K562 (cell line): ENCODE results near the gene LPIN2. TPM values are rescaled to one million over a fixed set of nuclear protein-coding genes. Genes with fewer than 3 reads are reported as not detected.

Experiments
- ATAC-seq: fragments of 200-7000 bp; cut with Tn5 transposase; 3 replicates; pipeline ENCODE4 v1.9.1; 2020; ENCODE audit warnings: moderate library complexity
- BruUV-seq: library from RNA; stranded (reverse); fragments of 400-500 nt; replicated peaks from 2 replicates; lab custom pipeline; 2021; lab: Mats Ljungman, UMichigan
- CTCF ChIA-PET: fragments of 300-600 bp; formaldehyde crosslinking; extraction: SDS; loops from one replicate; lab custom pipeline; 2021; ENCODE audit warnings: low intra/inter-chr PET ratio; lab: Yijun Ruan, JAX
- POLR2A ChIA-PET: fragments of 300-600, 350-650 bp; sonication (Branson Sonifier 250); formaldehyde crosslinking; extraction: SDS; loops from one replicate; lab custom pipeline; 2021; ENCODE audit warnings: antibody characterized with exemption, inconsistent platforms; lab: Yijun Ruan, JAX
- DNase-seq, 4 experiments: peaks; one replicate each; pipeline versions ENCODE4 v3.0.0 to v3.0.0-alpha.2; 2011 to 2018; ENCODE audit warnings: low spot score in 3 of 4, mixed read lengths in 3 of 4; ENCODE audit errors: extremely low read depth in 1 of 4
- FAIRE-seq: peaks from 2 replicates; lab custom pipeline; 2011; peaks lifted over from hg19 to GRCh38; lab: Jason Lieb, UNC
- H2AFZ ChIP-seq: 2 replicates; pipeline ENCODE4 v1.6.0; 2011; ENCODE audit warnings: low read depth, low read length, control low read depth, inconsistent platforms
- H3K27ac ChIP-seq: fragments of 200-600 bp; 3 replicates; pipeline ENCODE4 v1.8.0; 2011; ENCODE audit warnings: low read depth, mild to moderate bottlenecking, control low read depth, inconsistent platforms, low read length, moderate library complexity, mixed read lengths; ENCODE audit errors: extremely low read depth
- H3K27me3 ChIP-seq, 2 experiments: fragments of 300-600 bp in 1 of 2; 2 replicates in 1 of 2; 3 replicates in 1 of 2; pipeline versions ENCODE4 v1.6.0 to v1.8.0; 2011; ENCODE audit warnings: inconsistent platforms in 2 of 2, low read length in 2 of 2, mild to moderate bottlenecking in 1 of 2, mixed read lengths in 1 of 2, moderate library complexity in 1 of 2; ENCODE audit not compliant: control insufficient read depth in 2 of 2, insufficient read depth in 2 of 2
- H3K36me3 ChIP-seq: fragments of 300-600 bp; 3 replicates; pipeline ENCODE4 v1.8.0; 2011; ENCODE audit warnings: mild to moderate bottlenecking, low read length, inconsistent platforms; ENCODE audit not compliant: control insufficient read depth, insufficient read depth
- H3K4me1 ChIP-seq, 2 experiments: fragments of 200-600 bp in 1 of 2; replicated peaks in 1 of 2; 2 replicates in 1 of 2; 3 replicates in 1 of 2; pipeline versions ENCODE4 v1.5.1 to v1.8.0; 2011; ENCODE audit warnings: inconsistent platforms in 2 of 2, low read length in 2 of 2, mild to moderate bottlenecking in 1 of 2, mixed read lengths in 1 of 2, moderate library complexity in 1 of 2; ENCODE audit not compliant: control insufficient read depth in 2 of 2, insufficient read depth in 2 of 2
- H3K4me2 ChIP-seq: 2 replicates; pipeline ENCODE4 v1.6.1; 2011; ENCODE audit warnings: low read length, control low read depth, inconsistent platforms, mixed read lengths; ENCODE audit not compliant: insufficient read depth
- H3K4me3 ChIP-seq: fragments of 200-600 bp; sonication (generic), shearing (Covaris generic); 2 replicates; pipeline ENCODE4 v1.5.1; 2016; ENCODE audit warnings: control low read depth, inconsistent platforms
- H3K79me2 ChIP-seq: fragments of 200-600 bp; 3 replicates; pipeline ENCODE4 v1.8.0; 2011; ENCODE audit warnings: low read length, inconsistent platforms; ENCODE audit not compliant: control insufficient read depth, insufficient read depth
- H3K9ac ChIP-seq, 2 experiments: 2 replicates each; pipeline versions ENCODE4 v1.6.0 to v1.6.1; 2011; ENCODE audit warnings: low read depth in 2 of 2, low read length in 2 of 2, control low read depth in 1 of 2, inconsistent platforms in 1 of 2, mild to moderate bottlenecking in 1 of 2, mixed read lengths in 1 of 2; ENCODE audit not compliant: insufficient read depth in 1 of 2
- H3K9me1 ChIP-seq: one replicate; pipeline ENCODE4 v1.6.0; 2011; ENCODE audit warnings: inconsistent platforms, mild to moderate bottlenecking, low read length, moderate library complexity; ENCODE audit not compliant: control insufficient read depth, insufficient read depth
- H3K9me3 ChIP-seq: replicated peaks from 2 replicates; pipeline ENCODE4 v1.5.1; 2011; ENCODE audit warnings: low read depth, low read length, inconsistent platforms; ENCODE audit not compliant: control insufficient read depth, insufficient read depth
- H4K20me1 ChIP-seq: replicated peaks from 2 replicates; pipeline ENCODE4 v1.6.1; 2011; ENCODE audit warnings: low read length, inconsistent platforms, mixed read lengths; ENCODE audit not compliant: control insufficient read depth, insufficient read depth
- CREM ChIP-seq: IDR thresholded peaks from 2 replicates; pipeline ENCODE4 v1.6.1; 2014; ENCODE audit warnings: antibody characterized with exemption, low read depth
- ERF ChIP-seq: fragments of 450-650 bp; formaldehyde crosslinking; IDR thresholded peaks from 2 replicates; pipeline ENCODE4 v1.4.0; 2020; ENCODE audit warnings: mild to moderate bottlenecking, mixed read lengths
- ETS2 ChIP-seq: IDR thresholded peaks from 2 replicates; pipeline ENCODE4 v1.6.1; 2016; ENCODE audit warnings: borderline replicate concordance, missing genetic modification characterization, mild to moderate bottlenecking, moderate library complexity, missing compliant biosample characterization; ENCODE audit not compliant: poor library complexity, severe bottlenecking
- HDGF ChIP-seq: fragments of 450-650 bp; IDR thresholded peaks from 2 replicates; pipeline ENCODE4 v1.6.1; 2016
- HNRNPH1 ChIP-seq: fragments of 200-400 bp; formaldehyde crosslinking; optimal IDR thresholded peaks from 2 replicates; pipeline ENCODE3; 2017; ENCODE audit warnings: low read depth, mild to moderate bottlenecking, low read length, moderate library complexity
- HNRNPK ChIP-seq: fragments of 200-400 bp; formaldehyde crosslinking; IDR thresholded peaks from one replicate; pipeline ENCODE4 v1.6.1; 2018; ENCODE audit warnings: mild to moderate bottlenecking, low read depth, low read length; ENCODE audit not compliant: poor library complexity, severe bottlenecking
- KLF6 ChIP-seq: fragments of 250-450 bp; sonication (Bioruptor Pico); IDR thresholded peaks from 2 replicates; pipeline ENCODE4 v1.4.0; 2020; ENCODE audit warnings: mild to moderate bottlenecking, moderate library complexity, borderline replicate concordance
- MEIS2 ChIP-seq: fragments of 450-650 bp; IDR thresholded peaks from 2 replicates; pipeline ENCODE4 v1.6.1; 2014; ENCODE audit warnings: mild to moderate bottlenecking; ENCODE audit not compliant: partially characterized antibody
- NCOA1 ChIP-seq: fragments of 450-650 bp; IDR thresholded peaks from 2 replicates; pipeline ENCODE4 v1.6.1; 2016; ENCODE audit warnings: low read depth
- NELFE ChIP-seq: IDR thresholded peaks from 2 replicates; pipeline ENCODE4 v1.6.1; 2011; ENCODE audit warnings: mild to moderate bottlenecking; ENCODE audit not compliant: insufficient read depth, insufficient read length
- PBX2 ChIP-seq, 2 experiments: IDR thresholded peaks in 1 of 2; conservative IDR thresholded peaks in 1 of 2; 2 replicates each; pipeline ENCODE4 v1.6.1; 2016; ENCODE audit warnings: low read depth in 2 of 2, mild to moderate bottlenecking in 1 of 2, missing compliant biosample characterization in 1 of 2, missing genetic modification characterization in 1 of 2, moderate library complexity in 1 of 2
- PML ChIP-seq: IDR thresholded peaks from 2 replicates; pipeline ENCODE4 v1.6.1; 2012; ENCODE audit warnings: low read length, inconsistent platforms
- RCOR1 ChIP-seq, 2 experiments: IDR thresholded peaks; 2 replicates each; pipeline ENCODE4 v1.6.1; 2012; ENCODE audit warnings: low read depth in 2 of 2, low read length in 2 of 2, borderline replicate concordance in 1 of 2, improper control_type of control experiment in 1 of 2
- SAFB2 ChIP-seq: fragments of 200-400 bp; formaldehyde crosslinking; IDR thresholded peaks from 2 replicates; pipeline ENCODE4 v1.6.1; 2018; ENCODE audit warnings: borderline replicate concordance, low read length, low read depth, moderate library complexity; ENCODE audit not compliant: severe bottlenecking
- SMAD3 ChIP-seq: fragments of 450-650 bp; formaldehyde crosslinking; conservative IDR thresholded peaks from 2 replicates; pipeline ENCODE4 v1.4.0; 2020; ENCODE audit warnings: mild to moderate bottlenecking
- ZNF143 ChIP-seq: sonication (generic); formaldehyde crosslinking; IDR thresholded peaks from 2 replicates; pipeline ENCODE4 v1.9.0; 2022; ENCODE audit warnings: mild to moderate bottlenecking, missing genetic modification reagents
- ZNF311 ChIP-seq: fragments of 250-450 bp; sonication (Bioruptor Pico); IDR thresholded peaks from 2 replicates; pipeline ENCODE4 v1.4.0; 2020; ENCODE audit warnings: mild to moderate bottlenecking, moderate library complexity
- ZNF778 ChIP-seq: fragments of 450-650 bp; formaldehyde crosslinking; IDR thresholded peaks from 2 replicates; pipeline ENCODE4 v1.4.0; 2020; ENCODE audit warnings: mild to moderate bottlenecking, moderate library complexity
- ZZZ3 ChIP-seq: fragments of 450-650 bp; IDR thresholded peaks from 2 replicates; pipeline ENCODE4 v1.6.1; 2016; ENCODE audit warnings: antibody characterized with exemption, mild to moderate bottlenecking, moderate library complexity
- WGBS: fragments of 100-300 bp; shearing (Covaris generic); methylation state at CpG from one replicate; pipeline ENCODE4 v1.1.6; 2016; ENCODE audit warnings: low coverage, mixed read lengths; ENCODE audit not compliant: insufficient coverage; ENCODE audit errors: missing lambda C conversion rate; 5-methylcytosine and 5-hydroxymethylcytosine counted together
- in situ Hi-C: fragments of 300-500 bp; cut with MboI; formaldehyde crosslinking; loops from 4 replicates; pipeline ENCODE4 v1.15.0; 2018; ENCODE audit warnings: inconsistent platforms, mixed read lengths
- intact Hi-C: fragments of 100-400 bp; cut with micrococcal nuclease; formaldehyde crosslinking; loops from 2 replicates; pipeline ENCODE4 v1.14.2; 2022
- polyA plus RNA-seq, 8 experiments: library from polyadenylated mRNA; depleted of rRNA in 4 of 8; stranded (reverse) in 5 of 8; unstranded in 3 of 8; fragments of >200 nt; fragmentation: Nextera tagmentation in 2 of 8; fragmentation: Illumina TruSeq in 1 of 8; extraction: Ambion mirVana in 2 of 8; extraction: Trizol in 1 of 8; gene quantifications; 2 replicates each; pipeline versions ENCODE4 v1.2.1 to v1.2.3, GENCODE V29; 2011 to 2014; ENCODE audit warnings: inconsistent platforms in 1 of 8, missing spikeins in 1 of 8
- total RNA-seq, 7 experiments: library from RNA; depleted of rRNA in 6 of 7; stranded (reverse); fragments of >200 nt in 6 of 7; fragmentation: Illumina TruSeq in 2 of 7; extraction: Trizol in 2 of 7; gene quantifications; 2 replicates each; pipeline versions ENCODE4 v1.2.1 to v1.2.3, GENCODE V29; 2011 to 2021; ENCODE audit warnings: low replicate concordance in 1 of 7

Gene LPIN2
- total and polyA plus RNA-seq, 9 of the 15 experiments (the other 6 are each of a cell fraction or from before 2014, with no cell fraction given): 5.2 to 34.8 (median 24.6) TPM

GRCh38 chr18:3041843-3042242 lies 28.9 kb upstream of the LPIN2 start:
- no peak for FAIRE-seq
- H3K79me2 ChIP-seq: no peaks in the 10 kb centered on the region
- DNase-seq: no peak
- no peaks in the 10 kb centered on the region for H3K27me3 ChIP-seq
- peaks cover 20 to 23% of the 10 kb centered on the region in 2 experiments for H3K4me1 ChIP-seq
- no peaks in the 10 kb centered on the region for H4K20me1 ChIP-seq
- no peak overlapping the region for H3K4me3 ChIP-seq
- ChIA-PET POLR2A (interaction anchor here (0.9 to 1.3 kb wide), 4 partner anchors 9 to 51 kb away, joined by 3 to 4 read pairs (median 3); no protein-coding TSS in a partner anchor), CTCF (no interaction called here)
- no peak overlapping the region for H3K4me2 ChIP-seq
- no TSS peak for BruUV-seq
- no peak overlapping the region for H3K9ac ChIP-seq
- intact Hi-C loops (no loop called here), in situ Hi-C loops (no loop called here)
- ATAC-seq: no peak
- H3K9me1 ChIP-seq: no peaks in the 10 kb centered on the region
- H3K36me3 ChIP-seq: no peaks in the 10 kb centered on the region
- H2AFZ ChIP-seq: peak overlapping the region; percentile 3
- H3K27ac ChIP-seq: no peak overlapping the region
- no peaks in the 10 kb centered on the region for H3K9me3 ChIP-seq
- WGBS: 44% methylated on average over 5 of the region's 5 CpGs
- TF ChIP-seq ZZZ3 (no peak), ZNF778 (no peak), MEIS2 (peak; percentile 38), SMAD3 (no peak), ETS2 (tag) (no peak), NCOA1 (no peak), HNRNPH1 (no peak), HDGF (no peak), KLF6 (CRISPR knock-in tag) (no peak), SAFB2 (no peak), CREM (no peak), RCOR1 (IDR thresholded peaks at IDR 0.05; ENCODE audit: borderline replicate concordance in 1 of 2, low read depth in 2 of 2, low read length in 2 of 2) (0 out of 4 replicates have a peak, but pooled peaks of 1 of the 2 experiments have one; percentile 1), PBX2 (CRISPR knock-in tag; IDR thresholded peaks at IDR 0.05; ENCODE audit: low read depth) (no peak), PBX2 (tag; conservative IDR thresholded peaks at IDR 0.05; ENCODE audit: low read depth) (0 out of 2 replicates have a peak, but pooled peaks have one; percentile 22), NELFE (no peak), PML (no peak), HNRNPK (no peak), ZNF143 (CRISPR knock-in tag) (no peak), ZNF311 (CRISPR knock-in tag) (no peak), ERF (CRISPR knock-in tag) (no peak)
